GM13976 (cell line): ENCODE data around the gene HNRNPUL1.

Source experiments
- DNase-seq: peaks from one replicate; pipeline ENCODE4 v3.0.0; 2012; ENCODE audit warnings: low spot score
- CTCF ChIP-seq: IDR thresholded peaks from 2 replicates; pipeline ENCODE4 v1.5.1; 2012; ENCODE audit warnings: borderline replicate concordance, mild to moderate bottlenecking; ENCODE audit not compliant: insufficient read depth; ENCODE audit errors: extremely low read depth, missing control alignments, control extremely low read depth
- in situ Hi-C: fragments of 300-500 bp; cut with MboI; formaldehyde crosslinking; loops from one replicate; pipeline ENCODE4 v1.12.0; 2022; ENCODE audit warnings: low sequenced_read_pairs, mixed read lengths, inconsistent platforms; ENCODE audit not compliant: unreplicated experiment

Gene HNRNPUL1

GRCh38 chr19:41263850-41264580 is at the start of gene HNRNPUL1:
HNRNPUL1 (plus strand) TSS chr19:41264372; CDS start chr19:41264504, 132 bp downstream.
- in situ Hi-C loops = no loop called here
- TF ChIP-seq CTCF = peak; percentile 24
- peak; percentile 99 for DNase-seq

- no peak for TF ChIP-seq CTCF
- in situ Hi-C loops = no loop called here
- DNase-seq = no peak
Observed at GRCh38 chr19:41217741-41218140, 46.4 kb upstream of the HNRNPUL1 start.

GRCh38 chr19:41218249-41218614 is 45.9 kb upstream of the HNRNPUL1 start:
- DNase-seq = no peak
- TF ChIP-seq CTCF = no peak
- in situ Hi-C loops = no loop called here

GRCh38 chr19:41218615-41219507 is 45.3 kb upstream of the HNRNPUL1 start, which contains the start of gene AXL:
AXL (plus strand) TSS chr19:41219223; CDS start chr19:41219393, 170 bp downstream.
- TF ChIP-seq CTCF = no peak
- DNase-seq = no peak
- in situ Hi-C loops = no loop called here

GRCh38 chr19:41219924-41220567 is 44.1 kb upstream of the HNRNPUL1 start:
- in situ Hi-C loops = no loop called here
- no peak for DNase-seq
- no peak for TF ChIP-seq CTCF

GRCh38 chr19:41220811-41221210 is 43.4 kb upstream of the HNRNPUL1 start:
- in situ Hi-C loops = no loop called here
- no peak for TF ChIP-seq CTCF
- DNase-seq = no peak
